HG02759 (cell line): Measurements from ENCODE around the gene COL20A1.
A peak's percentile ranks its signal among the peaks of the same experiment; 100 is the strongest.

Experiments used
- ATAC-seq: cut with Tn5 transposase; IDR thresholded peaks from one replicate; pipeline ENCODE4 v1.9.1; 2021; ENCODE audit warnings: mild to moderate bottlenecking, moderate library complexity; ENCODE audit not compliant: unreplicated experiment

The COL20A1 gene

GRCh38 chr20:63260521-63260920 is 32.5 kb upstream of the COL20A1 start:
- ATAC-seq, result no peak

- ATAC-seq, result no peak
Measured at GRCh38 chr20:63261060-63261794, 31.8 kb upstream of the COL20A1 start.

- ATAC-seq, result no peak
Measured at GRCh38 chr20:63261795-63262528, 31.0 kb upstream of the COL20A1 start.

GRCh38 chr20:63262836-63263235 is 30.1 kb upstream of the COL20A1 start:
- ATAC-seq, result no peak

- no peak for ATAC-seq
Measured at GRCh38 chr20:63264000-63264399, 29.0 kb upstream of the COL20A1 start.

GRCh38 chr20:63264519-63264918 is 28.5 kb upstream of the COL20A1 start:
- no peak for ATAC-seq

- ATAC-seq, result no peak
Measured at GRCh38 chr20:63265891-63266515, 27.0 kb upstream of the COL20A1 start.

- no peak for ATAC-seq
Measured at GRCh38 chr20:63267691-63268090, 25.3 kb upstream of the COL20A1 start.

- ATAC-seq, result no peak
Measured at GRCh38 chr20:63268256-63268655, 24.7 kb upstream of the COL20A1 start.

- ATAC-seq, result no peak
Measured at GRCh38 chr20:63268671-63269439, 24.1 kb upstream of the COL20A1 start.

GRCh38 chr20:63269724-63270123 is 23.3 kb upstream of the COL20A1 start:
- ATAC-seq, result no peak

GRCh38 chr20:63270606-63271325 is 22.2 kb upstream of the COL20A1 start:
- no peak for ATAC-seq

- ATAC-seq, result peak; percentile 95
Measured at GRCh38 chr20:63272105-63273058, 20.6 kb upstream of the COL20A1 start, which contains the start of gene ARFGAP1. Gene ARFGAP1, plus strand, starts transcription at chr20:63272813. Its CDS starts 2,768 bp downstream, at chr20:63275581.

- ATAC-seq, result no peak
Measured at GRCh38 chr20:63273059-63273579, 19.9 kb upstream of the COL20A1 start.

GRCh38 chr20:63273635-63274380 is 19.2 kb upstream of the COL20A1 start:
- ATAC-seq, result no peak

- ATAC-seq, result no peak
Measured at GRCh38 chr20:63274381-63275228, 18.4 kb upstream of the COL20A1 start.

GRCh38 chr20:63275825-63276224 is 17.2 kb upstream of the COL20A1 start:
- no peak for ATAC-seq
